ENCODE results near the gene CDC73. TPM values are rescaled to one million over a fixed set of nuclear protein-coding genes. Genes with fewer than 3 reads are reported as not detected.

The CDC73 gene
- total RNA-seq, 4 donors from 2014 or later: 45.4 to 66.9 (median 46.0) TPM

DNA sequence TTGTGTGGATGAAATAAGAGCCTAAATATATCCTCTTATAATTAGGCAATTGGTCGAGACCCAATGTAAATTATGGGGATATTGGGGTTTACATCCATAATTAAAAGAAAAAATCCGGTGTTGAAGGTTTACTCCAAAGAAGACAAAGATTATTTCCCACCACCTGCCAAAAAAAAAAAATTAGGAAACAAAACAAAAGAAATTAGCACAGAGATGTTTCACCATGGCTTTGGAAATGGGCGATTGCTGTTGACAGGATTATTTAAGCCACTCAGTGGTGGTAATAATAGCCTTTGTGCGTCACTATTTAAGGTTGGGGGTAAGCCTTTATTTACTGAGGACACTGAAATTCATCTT lies 16.0 kb upstream of the CDC73 start:
- TF ChIP-seq POLR2A (IDR thresholded peaks at IDR 0.05; ENCODE audit: low read depth) (no peak), POLR2AphosphoS5 (IDR thresholded peaks at IDR 0.05) (no peak), EP300 (IDR thresholded peaks at IDR 0.05) (no peak)
- TF ChIP-seq, protein P1, sequence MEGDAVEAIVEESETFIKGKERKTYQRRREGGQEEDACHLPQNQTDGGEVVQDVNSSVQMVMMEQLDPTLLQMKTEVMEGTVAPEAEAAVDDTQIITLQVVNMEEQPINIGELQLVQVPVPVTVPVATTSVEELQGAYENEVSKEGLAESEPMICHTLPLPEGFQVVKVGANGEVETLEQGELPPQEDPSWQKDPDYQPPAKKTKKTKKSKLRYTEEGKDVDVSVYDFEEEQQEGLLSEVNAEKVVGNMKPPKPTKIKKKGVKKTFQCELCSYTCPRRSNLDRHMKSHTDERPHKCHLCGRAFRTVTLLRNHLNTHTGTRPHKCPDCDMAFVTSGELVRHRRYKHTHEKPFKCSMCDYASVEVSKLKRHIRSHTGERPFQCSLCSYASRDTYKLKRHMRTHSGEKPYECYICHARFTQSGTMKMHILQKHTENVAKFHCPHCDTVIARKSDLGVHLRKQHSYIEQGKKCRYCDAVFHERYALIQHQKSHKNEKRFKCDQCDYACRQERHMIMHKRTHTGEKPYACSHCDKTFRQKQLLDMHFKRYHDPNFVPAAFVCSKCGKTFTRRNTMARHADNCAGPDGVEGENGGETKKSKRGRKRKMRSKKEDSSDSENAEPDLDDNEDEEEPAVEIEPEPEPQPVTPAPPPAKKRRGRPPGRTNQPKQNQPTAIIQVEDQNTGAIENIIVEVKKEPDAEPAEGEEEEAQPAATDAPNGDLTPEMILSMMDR (IDR thresholded peaks at IDR 0.05): no peak
- H3K27ac ChIP-seq (replicated peaks in 1 of 4): peak overlapping the region; percentile 91 to 96 (median 92)
- peaks cover 0 to under 1% (median 0%) of the 10 kb centered on the region in 4 donors for H3K36me3 ChIP-seq
- no peaks in the 10 kb centered on the region for H3K9me3 ChIP-seq
- peak overlapping the region; percentile 72 to 88 (median 81) for H3K4me3 ChIP-seq
- intact Hi-C loops (cut with DNase I): loop anchor here (1.0 kb wide), 1 partner anchor 16 kb away; no protein-coding TSS in a partner anchor
- DNase-seq (ENCODE audit: extremely low spot score): no peak
- H3K27me3 ChIP-seq: no peaks in the 10 kb centered on the region
- 34% methylated on average over 4 of the region's 4 CpGs for WGBS
- peaks cover 17 to 28% (median 22%) of the 10 kb centered on the region in 4 donors for H3K4me1 ChIP-seq

DNA sequence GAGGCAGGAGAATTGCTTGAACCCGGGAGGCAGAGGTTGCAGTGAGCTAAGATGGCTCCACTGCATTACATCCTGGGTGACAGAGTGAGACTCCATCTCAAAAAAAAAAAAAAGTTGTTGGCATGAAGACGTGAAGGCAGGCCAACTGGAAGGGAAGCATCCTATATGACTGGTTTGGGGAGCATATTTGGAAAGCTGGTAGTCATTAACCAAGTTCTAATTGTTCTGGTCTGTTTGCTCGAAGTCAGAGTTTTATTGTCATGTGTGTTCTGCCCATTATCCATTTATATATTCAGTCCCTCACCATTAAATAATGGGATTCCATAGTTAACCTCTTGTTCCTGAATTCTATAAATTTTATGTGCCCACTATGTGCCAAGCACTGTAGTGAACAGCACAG lies 13.4 kb upstream of the CDC73 start:
- 84% methylated on average over 3 of the region's 3 CpGs for WGBS
- DNase-seq (ENCODE audit: extremely low spot score): no peak
- TF ChIP-seq POLR2AphosphoS5 (IDR thresholded peaks at IDR 0.05) (no peak), POLR2A (IDR thresholded peaks at IDR 0.05; ENCODE audit: low read depth) (no peak), EP300 (IDR thresholded peaks at IDR 0.05) (no peak)
- TF ChIP-seq, protein P1 (IDR thresholded peaks at IDR 0.05): no peak
- intact Hi-C loops (cut with DNase I): no loop called here
- H3K4me1 ChIP-seq: peaks cover 19 to 27% (median 22%) of the 10 kb centered on the region in 4 donors
- H3K27ac ChIP-seq (replicated peaks in 1 of 4): no peak overlapping the region
- H3K4me3 ChIP-seq: no peak overlapping the region
- H3K9me3 ChIP-seq: no peaks in the 10 kb centered on the region
- no peaks in the 10 kb centered on the region for H3K36me3 ChIP-seq
- no peaks in the 10 kb centered on the region for H3K27me3 ChIP-seq

DNA sequence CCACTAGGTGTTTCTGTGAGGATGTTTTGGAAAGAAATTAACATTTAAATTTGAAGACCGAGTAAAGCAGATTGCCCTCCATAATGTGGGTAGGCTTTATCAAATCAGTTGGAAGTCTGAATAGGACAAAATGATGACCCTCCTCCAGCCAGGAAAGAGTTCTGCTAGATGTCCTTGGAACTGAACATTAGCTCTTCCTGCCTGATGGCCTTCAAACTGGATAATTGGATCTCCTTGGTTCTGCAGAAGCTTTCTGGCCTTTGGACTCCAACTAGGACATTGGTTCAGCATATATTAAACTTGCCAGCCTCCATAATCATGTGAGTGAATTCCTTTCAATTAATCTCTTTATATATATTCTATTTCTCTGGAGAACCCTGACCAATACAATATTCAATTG lies 12.2 kb upstream of the CDC73 start:
- Histone ChIP-seq H3K4me3 (no peak overlapping the region), H3K9me3 (no peaks in the 10 kb centered on the region), H3K27me3 (no peaks in the 10 kb centered on the region), H3K36me3 (no peaks in the 10 kb centered on the region), H3K4me1 (peaks cover 14 to 25% (median 24%) of the 10 kb centered on the region in 4 donors), H3K27ac (replicated peaks in 1 of 4) (no peak overlapping the region)
- 93% methylated on average over 1 of the region's 1 CpG for WGBS
- TF ChIP-seq POLR2A (IDR thresholded peaks at IDR 0.05; ENCODE audit: low read depth): no peak
- no peak for TF ChIP-seq POLR2AphosphoS5 (IDR thresholded peaks at IDR 0.05)
- TF ChIP-seq EP300 (IDR thresholded peaks at IDR 0.05): no peak
- DNase-seq (ENCODE audit: extremely low spot score): no peak
- intact Hi-C loops (cut with DNase I): loop anchor here (10.0 kb wide), 1 partner anchor 505 kb away; no protein-coding TSS in a partner anchor

DNA sequence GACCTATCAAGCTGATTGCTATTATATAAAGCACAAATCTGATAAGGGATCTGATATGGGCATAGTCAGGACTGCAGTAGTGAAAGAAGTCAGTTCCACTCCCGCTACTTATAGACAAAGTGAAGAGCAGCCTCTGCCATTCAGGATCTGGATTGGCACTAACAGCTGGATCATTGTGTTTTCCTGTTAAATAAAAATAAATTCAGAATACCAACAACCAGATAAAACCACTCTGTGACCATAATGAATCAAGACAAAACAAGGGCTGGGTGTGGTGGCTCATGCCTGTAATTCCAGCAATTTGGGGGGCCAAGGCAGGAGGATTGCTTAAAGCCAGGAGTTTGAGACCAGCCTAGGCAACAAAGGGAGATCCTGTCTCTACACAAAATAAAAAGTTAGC lies 11.6 kb upstream of the CDC73 start:
- intact Hi-C loops (cut with DNase I): loop anchor here (10.0 kb wide), 1 partner anchor 505 kb away; no protein-coding TSS in a partner anchor
- no peaks in the 10 kb centered on the region for H3K27me3 ChIP-seq
- H3K9me3 ChIP-seq: no peaks in the 10 kb centered on the region
- peaks cover 14 to 28% (median 26%) of the 10 kb centered on the region in 4 donors for H3K4me1 ChIP-seq
- H3K4me3 ChIP-seq: no peak overlapping the region
- H3K36me3 ChIP-seq: no peaks in the 10 kb centered on the region
- no peak overlapping the region for H3K27ac ChIP-seq (replicated peaks in 1 of 4)
- DNase-seq (ENCODE audit: extremely low spot score): no peak
- TF ChIP-seq POLR2AphosphoS5 (IDR thresholded peaks at IDR 0.05): no peak
- TF ChIP-seq, protein P1 (IDR thresholded peaks at IDR 0.05): no peak
- no peak for TF ChIP-seq POLR2A (IDR thresholded peaks at IDR 0.05; ENCODE audit: low read depth)
- TF ChIP-seq EP300 (IDR thresholded peaks at IDR 0.05): no peak
- 93% methylated on average over 1 of the region's 1 CpG for WGBS

DNA sequence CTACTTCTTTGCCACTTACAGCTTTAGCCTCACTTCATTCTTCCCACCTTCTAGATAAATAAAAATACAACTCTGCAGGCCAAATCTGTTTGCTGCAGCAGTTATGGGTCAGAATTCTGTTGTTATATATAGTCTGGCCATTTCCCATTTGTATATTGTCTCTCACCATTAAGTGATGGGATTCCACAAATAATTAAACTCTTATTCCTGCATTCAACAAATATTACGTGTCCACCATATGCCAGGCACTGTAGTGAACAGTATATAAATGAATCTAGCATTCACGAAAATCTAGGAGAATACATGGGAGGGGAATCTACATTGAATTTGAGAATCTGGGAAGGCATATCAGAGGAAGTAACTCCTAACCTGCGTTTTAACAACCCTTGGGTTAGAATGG lies 11.0 kb upstream of the CDC73 start:
- H3K4me3 ChIP-seq: no peak overlapping the region
- DNase-seq (ENCODE audit: extremely low spot score): no peak
- peaks cover 16 to 34% (median 28%) of the 10 kb centered on the region in 4 donors for H3K4me1 ChIP-seq
- no peaks in the 10 kb centered on the region for H3K27me3 ChIP-seq
- TF ChIP-seq POLR2AphosphoS5 (IDR thresholded peaks at IDR 0.05) (no peak), EP300 (IDR thresholded peaks at IDR 0.05) (no peak), POLR2A (IDR thresholded peaks at IDR 0.05; ENCODE audit: low read depth) (no peak)
- TF ChIP-seq, protein P1 (IDR thresholded peaks at IDR 0.05): no peak
- intact Hi-C loops (cut with DNase I): loop anchor here (10.0 kb wide), 1 partner anchor 506 kb away; no protein-coding TSS in a partner anchor
- H3K9me3 ChIP-seq: no peaks in the 10 kb centered on the region
- 87% methylated on average over 3 of the region's 3 CpGs for WGBS
- H3K36me3 ChIP-seq: no peaks in the 10 kb centered on the region
- peak overlapping the region in 3 of 4 donors; percentile 52 to 57 (median 55) for H3K27ac ChIP-seq (replicated peaks in 1 of 4)
